ENCODE results near the gene FOXG1.

The FOXG1 gene

GRCh38 chr14:28773176-28773575 lies 6.6 kb downstream of the FOXG1 start:
- CTCF ChIA-PET = interaction anchor here (0.8 to 2.2 kb wide), 6 partner anchors 8 to 765 kb away, joined by 3 to 11 read pairs (median 4); no protein-coding TSS in a partner anchor

DNA sequence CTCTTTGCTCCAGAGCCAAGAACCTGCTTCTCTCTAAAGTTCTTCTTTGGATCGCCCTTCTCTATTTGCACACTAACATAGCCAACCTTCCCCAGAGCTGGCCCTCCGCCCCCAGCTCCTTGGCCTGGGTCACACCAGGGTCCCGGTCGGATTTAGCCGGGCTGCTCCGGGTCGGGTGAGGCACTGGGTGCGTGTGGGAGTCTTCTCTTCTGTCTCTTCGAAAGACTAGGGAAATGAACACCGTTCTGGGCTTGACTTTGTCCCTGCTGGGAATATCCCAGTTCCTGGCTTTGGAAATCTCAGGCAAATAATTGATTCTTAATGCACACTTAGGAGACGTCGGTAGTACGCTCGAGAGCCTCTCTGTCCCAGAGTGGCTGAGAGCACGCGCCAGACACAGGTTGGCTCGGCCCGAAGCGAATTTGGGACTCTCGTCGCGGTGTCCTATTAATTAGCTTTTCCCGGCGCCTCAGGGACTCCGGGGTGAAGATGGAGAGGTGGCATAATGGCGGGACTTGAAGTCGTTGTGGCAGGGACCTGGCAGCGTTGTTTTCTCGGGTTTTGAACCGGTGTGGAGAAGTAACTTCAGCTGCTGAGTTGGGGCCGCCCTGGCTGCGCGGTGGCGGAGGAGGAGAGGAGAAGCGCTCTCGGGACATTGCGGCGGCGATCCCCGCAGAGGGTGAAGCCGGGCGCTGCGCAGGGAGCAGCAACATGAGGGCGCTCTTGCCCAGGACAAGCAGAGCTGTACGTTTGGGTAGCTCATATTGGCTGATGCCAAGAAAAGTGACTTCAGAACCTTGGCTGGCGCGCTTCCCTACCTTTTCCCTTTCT lies 7.5 kb downstream of the FOXG1 start:
- ChIA-PET POLR2A (no interaction called here), CTCF (interaction anchor here (0.7 to 2.2 kb wide), 10 partner anchors 9 to 1441 kb away, joined by 3 to 11 read pairs (median 4); no protein-coding TSS in a partner anchor)
- no peak overlapping the region for H3K4me3 ChIP-seq (ENCODE audit: low read depth, low read length)
- peak; percentile 46 for TF ChIP-seq CTCF (IDR thresholded peaks at IDR 0.05; ENCODE audit: insufficient read depth, low read length, missing control alignments)
- no peak for DNase-seq (ENCODE audit: low read depth, low spot score)

More at GRCh38 chr14:28773176-28773575, 6.6 kb downstream of the FOXG1 start:
- H3K4me3 ChIP-seq (ENCODE audit: low read depth, low read length) = no peak overlapping the region
- DNase-seq (ENCODE audit: low read depth, low spot score) = no peak
- TF ChIP-seq CTCF (IDR thresholded peaks at IDR 0.05; ENCODE audit: insufficient read depth, low read length, missing control alignments) = no peak
- POLR2A ChIA-PET = no interaction called here

DNA sequence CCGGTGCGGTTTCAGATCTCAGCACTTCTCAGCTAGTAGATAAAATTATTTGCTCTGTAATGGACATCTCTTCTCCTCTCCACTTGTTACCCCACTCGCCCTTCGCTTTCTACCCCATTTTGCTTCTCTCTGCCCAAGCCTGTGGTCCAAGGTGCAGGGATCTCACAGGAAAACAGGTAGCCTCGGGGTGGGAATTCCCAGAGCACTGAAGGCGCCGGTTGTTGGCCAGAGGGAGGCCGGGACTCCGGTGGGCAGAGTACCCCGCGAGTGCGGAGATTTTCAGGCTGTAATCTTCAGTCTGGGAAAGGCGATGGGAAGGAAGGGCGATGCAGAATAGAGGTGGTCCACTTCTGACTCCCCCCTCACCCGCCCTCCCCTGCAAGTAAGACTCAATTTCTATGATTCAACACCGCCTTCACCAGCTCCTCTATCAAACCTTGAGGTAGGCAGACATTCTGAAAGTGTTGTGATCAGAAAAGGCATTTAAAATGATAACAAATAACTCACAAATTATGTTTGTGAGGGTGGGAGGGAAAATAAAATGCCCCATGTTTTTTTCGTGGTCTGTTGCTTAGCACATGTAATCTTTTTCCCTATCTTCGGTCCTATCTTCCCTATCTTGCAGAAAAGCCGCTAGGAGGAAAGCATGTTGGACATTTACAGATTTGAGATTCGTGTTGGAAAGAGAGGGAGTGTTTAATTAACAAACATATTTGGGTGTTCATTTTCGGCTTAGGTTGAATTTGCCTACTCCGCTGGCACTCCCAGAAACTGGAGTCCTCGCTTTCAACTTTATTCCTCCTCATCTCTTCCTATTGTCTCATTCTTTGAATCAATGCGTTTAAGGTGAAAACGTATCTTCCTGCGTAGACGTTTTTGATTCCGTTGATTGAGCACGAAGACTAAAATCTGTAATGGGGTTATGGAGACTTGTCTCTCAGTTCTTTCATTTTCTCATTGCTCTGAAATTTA lies 8.5 kb downstream of the FOXG1 start:
- no peak overlapping the region for H3K4me3 ChIP-seq (ENCODE audit: low read depth, low read length)
- TF ChIP-seq CTCF (IDR thresholded peaks at IDR 0.05; ENCODE audit: insufficient read depth, low read length, missing control alignments) = no peak
- ChIA-PET POLR2A (no interaction called here), CTCF (interaction anchor here (0.8 to 2.2 kb wide), 5 partner anchors 18 to 1440 kb away, joined by 3 to 11 read pairs (median 4); no protein-coding TSS in a partner anchor)
- no peak for DNase-seq (ENCODE audit: low read depth, low spot score)

- ChIA-PET CTCF (no interaction called here), POLR2A (no interaction called here)
- TF ChIP-seq CTCF (IDR thresholded peaks at IDR 0.05; ENCODE audit: insufficient read depth, low read length, missing control alignments) = no peak
- no peak overlapping the region for H3K4me3 ChIP-seq (ENCODE audit: low read depth, low read length)
- DNase-seq (ENCODE audit: low read depth, low spot score) = no peak
Observed at GRCh38 chr14:28776482-28777266, 10.1 kb downstream of the FOXG1 start.

DNA sequence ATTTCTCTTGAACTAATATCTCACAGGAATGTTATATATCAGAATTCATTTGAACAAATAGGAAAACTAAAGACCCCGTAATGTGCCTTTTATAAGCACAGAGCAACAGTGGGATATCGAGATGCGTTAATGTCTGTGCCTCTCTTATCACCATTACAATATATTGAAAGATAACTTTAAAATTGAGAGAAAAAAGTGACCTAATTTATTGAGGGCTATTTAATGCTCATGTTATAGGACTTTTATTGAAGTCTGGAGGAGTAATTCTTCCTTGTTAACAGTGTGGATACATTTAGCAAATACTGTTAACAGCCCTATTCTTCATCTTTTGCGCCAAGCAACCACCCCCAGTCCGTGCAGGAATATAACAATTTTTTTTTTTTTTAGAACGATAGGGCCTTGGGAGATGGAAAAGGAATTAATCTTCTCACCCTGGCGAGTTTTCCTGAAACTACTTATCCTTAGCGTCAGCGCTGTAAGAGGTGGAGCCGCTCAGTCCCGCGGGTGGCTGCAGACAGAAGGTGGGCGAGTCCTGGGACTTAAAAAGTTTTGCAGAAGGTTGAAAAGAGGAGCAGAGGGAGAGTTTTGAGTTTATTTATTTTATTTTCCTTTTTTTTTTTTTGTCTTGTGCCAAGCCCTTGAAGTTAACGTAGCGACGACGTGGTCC lies 11.0 kb downstream of the FOXG1 start:
- ChIA-PET CTCF (no interaction called here), POLR2A (no interaction called here)
- TF ChIP-seq CTCF (IDR thresholded peaks at IDR 0.05; ENCODE audit: insufficient read depth, low read length, missing control alignments) = no peak
- no peak overlapping the region for H3K4me3 ChIP-seq (ENCODE audit: low read depth, low read length)
- DNase-seq (ENCODE audit: low read depth, low spot score) = no peak
